HG02885 (cell line): ENCODE results near the gene FCN1.

ENCODE experiments used
- ATAC-seq: cut with Tn5 transposase; IDR thresholded peaks from one replicate; pipeline ENCODE4 v1.9.1; 2021; ENCODE audit warnings: mild to moderate bottlenecking; ENCODE audit not compliant: unreplicated experiment, poor library complexity

Gene FCN1

GRCh38 chr9:134895567-134895907, 22.2 kb downstream of the FCN1 start:
- ATAC-seq, result no peak

- no peak for ATAC-seq
Measured at GRCh38 chr9:134895097-134895496, 22.6 kb downstream of the FCN1 start.

- ATAC-seq, result no peak
Measured at GRCh38 chr9:134894136-134894860, 23.4 kb downstream of the FCN1 start.

DNA sequence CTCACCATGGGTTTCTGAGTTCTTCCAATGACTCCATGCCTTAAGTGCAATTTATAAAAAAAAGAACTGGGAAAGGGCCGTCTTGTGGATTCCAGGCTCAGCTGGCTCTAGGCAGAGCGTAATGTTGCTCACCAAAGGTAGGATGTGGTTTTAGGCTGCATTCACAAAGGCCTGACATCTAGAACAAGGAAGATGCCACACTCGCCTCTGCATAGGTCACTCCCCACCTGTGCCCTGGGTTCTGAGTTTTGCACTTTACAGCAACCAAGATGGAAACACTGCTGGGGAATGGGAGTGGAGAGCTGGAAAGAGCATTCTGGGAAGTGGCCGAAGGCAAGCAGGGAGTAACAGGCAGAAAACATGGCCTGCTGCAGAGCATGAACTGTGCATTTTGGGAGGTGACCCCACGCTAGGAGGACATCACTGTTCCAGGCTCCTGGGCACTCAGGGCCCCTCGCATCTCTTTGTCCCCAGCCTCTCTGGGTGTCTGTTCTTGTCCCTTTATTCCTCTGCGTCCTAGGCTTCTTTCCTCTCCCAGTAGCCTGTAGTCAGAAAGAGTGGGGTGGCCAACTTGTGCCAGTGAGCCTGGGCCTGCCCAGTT, 24.8 kb downstream of the FCN1 start:
- ATAC-seq, result no peak

- no peak for ATAC-seq
Measured at GRCh38 chr9:134892221-134892620, 25.5 kb downstream of the FCN1 start.

GRCh38 chr9:134891713-134892112, 26.0 kb downstream of the FCN1 start:
- no peak for ATAC-seq

- ATAC-seq, result no peak
Measured at GRCh38 chr9:134891053-134891452, 26.7 kb downstream of the FCN1 start.

GRCh38 chr9:134890155-134890495, 27.6 kb downstream of the FCN1 start:
- no peak for ATAC-seq

GRCh38 chr9:134889386-134890154, 28.1 kb downstream of the FCN1 start:
- ATAC-seq, result no peak

GRCh38 chr9:134888603-134889190, 29.0 kb downstream of the FCN1 start:
- no peak for ATAC-seq

- no peak for ATAC-seq
Measured at GRCh38 chr9:134887686-134888602, 29.8 kb downstream of the FCN1 start.

DNA sequence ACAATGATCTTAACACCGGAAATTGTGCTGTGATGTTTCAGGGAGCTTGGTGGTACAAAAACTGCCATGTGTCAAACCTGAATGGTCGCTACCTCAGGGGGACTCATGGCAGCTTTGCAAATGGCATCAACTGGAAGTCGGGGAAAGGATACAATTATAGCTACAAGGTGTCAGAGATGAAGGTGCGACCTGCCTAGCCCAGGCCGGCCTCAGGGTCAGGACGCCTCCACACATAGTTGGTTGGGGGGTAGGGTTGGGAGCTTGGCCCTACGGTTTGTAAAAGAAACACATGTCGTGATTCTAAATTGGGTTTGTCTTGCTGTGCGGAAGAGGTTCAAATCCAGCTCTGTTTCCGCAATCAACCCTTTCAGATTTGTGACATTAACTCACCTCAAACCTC, 30.5 kb downstream of the FCN1 start:
- no peak for ATAC-seq

DNA sequence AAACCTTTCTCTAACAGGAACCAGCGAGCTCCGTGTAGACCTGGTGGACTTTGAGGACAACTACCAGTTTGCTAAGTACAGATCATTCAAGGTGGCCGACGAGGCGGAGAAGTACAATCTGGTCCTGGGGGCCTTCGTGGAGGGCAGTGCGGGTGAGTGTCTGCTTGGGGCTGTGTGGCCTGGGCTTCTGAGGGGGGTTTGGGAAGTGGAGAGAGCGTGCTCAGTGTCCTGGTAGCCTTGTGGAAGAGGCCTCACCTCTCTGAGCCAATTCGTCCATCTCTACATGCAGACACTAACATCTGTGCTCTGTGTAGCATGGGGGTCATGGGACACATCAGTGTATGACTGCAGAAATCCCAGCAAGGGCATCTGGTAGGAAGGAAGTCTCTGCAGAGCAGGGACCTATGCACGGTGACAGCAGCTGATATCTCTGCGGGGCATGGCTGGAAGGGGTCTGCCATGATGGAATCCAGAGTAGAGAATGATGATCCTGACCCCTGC, 31.2 kb downstream of the FCN1 start:
- no peak for ATAC-seq

DNA sequence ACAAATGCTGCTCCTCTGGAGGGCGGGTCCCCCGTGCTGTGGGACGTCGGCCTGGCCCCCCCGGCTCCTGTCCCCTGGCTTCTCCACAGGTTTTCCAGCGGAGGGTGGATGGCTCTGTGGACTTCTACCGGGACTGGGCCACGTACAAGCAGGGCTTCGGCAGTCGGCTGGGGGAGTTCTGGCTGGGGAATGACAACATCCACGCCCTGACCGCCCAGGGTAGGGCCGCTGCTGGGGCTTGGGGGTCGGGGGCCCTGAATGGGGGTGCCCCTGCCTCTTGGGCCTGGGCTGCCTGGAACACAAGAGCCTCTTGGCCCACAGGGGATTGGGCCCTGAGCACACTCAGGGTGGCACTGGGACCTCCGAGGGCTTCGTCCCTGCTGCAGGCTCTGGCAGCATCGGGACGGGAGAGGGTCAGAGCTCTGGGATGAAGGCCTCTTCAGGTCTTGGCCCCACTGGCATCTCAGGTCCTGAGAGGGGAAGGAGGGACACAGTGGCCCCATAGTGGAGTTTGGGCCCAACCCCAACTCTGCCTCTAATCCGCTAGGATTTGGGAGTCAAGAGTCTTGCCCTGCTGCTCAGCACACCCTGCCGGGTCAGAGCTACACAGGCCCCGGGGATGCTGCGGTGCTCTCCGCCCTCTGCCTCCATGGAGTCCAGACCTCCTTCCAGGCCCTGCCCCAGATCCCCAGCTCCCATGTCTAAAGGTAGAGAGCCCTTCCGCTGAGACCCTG, 31.9 kb downstream of the FCN1 start:
- ATAC-seq, result no peak

- ATAC-seq, result no peak
Measured at GRCh38 chr9:134885001-134885678, 32.6 kb downstream of the FCN1 start.

- ATAC-seq, result no peak
Measured at GRCh38 chr9:134884492-134884891, 33.2 kb downstream of the FCN1 start.

- ATAC-seq, result no peak
Measured at GRCh38 chr9:134883040-134883782, 34.5 kb downstream of the FCN1 start.

DNA sequence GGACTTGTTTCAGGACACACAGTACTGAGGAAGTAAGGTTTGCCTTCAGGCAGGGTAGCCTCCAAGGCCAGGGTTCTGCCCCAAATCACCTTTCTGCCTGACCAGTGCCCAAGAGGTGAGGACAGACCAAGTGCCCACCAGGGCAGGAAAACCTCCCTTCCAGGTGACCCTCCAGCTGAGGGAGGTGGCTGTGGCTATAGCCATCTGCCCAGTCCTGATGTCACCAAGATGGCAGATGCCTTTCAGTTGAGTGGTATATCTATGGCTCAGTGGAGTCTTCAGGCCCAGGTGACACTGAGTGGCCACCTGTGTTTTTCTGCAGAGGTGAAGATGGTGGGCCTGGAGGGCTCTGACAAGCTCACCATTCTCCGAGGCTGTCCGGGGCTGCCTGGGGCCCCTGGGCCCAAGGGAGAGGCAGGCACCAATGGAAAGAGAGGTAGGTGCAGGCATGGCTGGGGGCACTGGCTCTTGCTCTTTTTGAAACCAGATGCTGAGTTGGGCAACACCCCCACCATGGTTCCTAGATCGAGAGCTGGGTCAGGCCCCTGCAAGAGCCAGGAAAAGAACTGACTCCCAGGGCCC, 35.4 kb downstream of the FCN1 start:
- ATAC-seq, result no peak
